GM19455 (cell line): Measurements from ENCODE around the gene UPF1.

ENCODE experiments used
- ATAC-seq: cut with Tn5 transposase; IDR thresholded peaks from one replicate; pipeline ENCODE4 v1.9.1; 2021; ENCODE audit not compliant: unreplicated experiment

Gene UPF1

DNA sequence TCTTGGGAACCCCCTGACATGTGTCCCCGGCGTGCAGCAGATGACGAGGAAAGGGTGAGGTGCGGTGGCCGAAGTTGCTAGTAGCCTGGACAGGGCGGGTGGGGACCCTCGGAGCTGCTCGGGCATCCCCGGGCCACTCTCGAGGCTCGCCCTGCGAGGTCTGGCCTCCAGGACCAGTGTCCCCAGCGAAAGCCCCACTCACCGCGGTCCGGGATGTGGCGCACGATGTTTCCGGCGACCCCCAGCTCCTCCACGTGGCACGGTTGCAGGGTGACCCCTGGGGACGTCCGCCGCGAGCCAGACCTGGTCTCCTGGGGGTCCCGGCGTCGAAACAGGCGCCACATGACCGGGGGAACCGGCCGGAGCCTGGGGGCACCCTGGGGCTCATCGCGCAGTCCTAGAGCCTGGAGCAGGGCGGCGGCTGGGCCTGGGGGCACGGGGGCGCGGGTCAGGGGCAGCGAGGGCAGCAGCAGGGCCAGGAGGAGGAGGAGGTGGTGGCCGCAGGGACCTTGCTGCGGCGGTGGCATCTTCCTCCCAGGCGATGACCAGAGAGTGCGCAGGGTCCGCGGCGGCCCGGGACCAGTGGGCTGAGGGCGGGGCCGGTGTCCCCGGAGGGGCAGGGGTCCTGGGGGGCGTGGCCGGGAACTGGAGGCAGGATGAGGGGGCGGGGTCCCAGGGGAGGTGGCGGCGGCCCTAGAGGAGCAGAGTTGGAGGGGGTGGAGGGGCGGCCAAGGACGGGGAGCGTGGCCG lies 38.2 kb downstream of the UPF1 start:
- ATAC-seq = no peak

DNA sequence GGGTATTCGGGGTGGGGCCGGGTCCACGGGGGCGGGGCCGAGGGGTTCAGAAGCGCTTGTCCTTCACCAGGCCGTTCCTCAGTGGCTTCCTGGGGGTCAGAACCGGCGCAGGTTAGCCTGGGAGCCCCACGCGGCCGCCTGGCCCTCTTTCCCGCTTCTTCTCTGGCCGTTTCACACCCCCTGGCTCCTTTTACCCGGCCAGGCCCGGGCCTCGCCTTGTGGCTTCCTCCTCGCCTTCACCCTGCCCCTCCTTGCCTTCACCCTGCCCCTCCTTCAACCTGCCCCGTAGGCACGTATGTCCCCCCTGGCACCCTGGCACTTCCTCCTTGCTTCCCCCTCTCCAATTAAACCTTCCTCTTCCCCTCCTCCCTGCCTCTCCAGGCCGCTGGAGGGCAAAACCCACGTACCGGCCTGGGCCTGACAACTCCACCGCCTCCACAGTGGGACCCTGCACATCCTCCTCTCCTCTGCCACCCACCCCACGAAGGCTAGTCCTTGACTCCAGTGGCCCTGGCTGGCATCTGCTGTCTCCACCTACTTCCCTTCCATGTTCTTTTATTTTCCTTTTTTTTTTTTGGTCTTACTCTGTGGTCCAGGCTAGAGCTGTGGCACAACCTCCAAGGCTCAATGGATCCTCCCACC lies 38.9 kb downstream of the UPF1 start:
- no peak for ATAC-seq

DNA sequence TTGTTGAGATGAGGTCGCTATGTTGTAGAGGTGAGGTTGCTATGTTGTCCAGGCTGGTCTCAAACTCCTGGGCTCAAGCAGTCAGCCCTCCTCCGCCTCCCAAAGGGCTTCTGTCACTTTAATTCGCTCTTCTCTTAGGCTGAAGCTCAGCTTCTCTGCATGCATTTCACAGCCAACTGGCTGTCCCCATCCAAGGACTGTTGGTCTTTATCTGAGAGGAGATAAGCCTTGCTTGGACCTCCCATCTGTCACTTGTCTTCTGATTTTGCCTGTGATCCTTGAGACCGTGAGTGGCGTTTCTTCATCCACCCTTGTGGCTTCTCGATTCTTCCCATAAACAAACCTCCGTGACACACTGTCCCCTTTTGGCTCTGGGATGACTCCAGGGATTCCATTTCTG lies 39.8 kb downstream of the UPF1 start:
- ATAC-seq = no peak

DNA sequence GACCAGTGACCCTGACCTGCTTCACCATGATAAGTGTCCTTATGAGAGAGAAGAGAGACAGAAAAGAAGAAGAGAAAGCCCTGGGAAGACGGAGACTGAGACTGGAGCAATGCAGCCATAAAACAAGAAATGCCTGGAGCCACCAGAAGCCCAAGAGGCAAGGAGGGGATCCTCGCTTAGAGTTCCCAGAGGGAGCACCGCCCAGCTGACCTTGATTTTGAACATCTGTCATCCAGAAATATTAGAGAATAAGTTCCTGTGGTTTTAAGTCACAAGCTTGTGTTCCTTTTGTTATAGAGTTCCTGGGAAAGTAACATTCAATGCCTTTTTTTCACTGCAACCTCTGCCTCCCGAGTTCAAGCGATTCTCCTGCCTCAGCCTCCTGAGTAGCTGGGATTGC lies 44.0 kb downstream of the UPF1 start:
- no peak for ATAC-seq

DNA sequence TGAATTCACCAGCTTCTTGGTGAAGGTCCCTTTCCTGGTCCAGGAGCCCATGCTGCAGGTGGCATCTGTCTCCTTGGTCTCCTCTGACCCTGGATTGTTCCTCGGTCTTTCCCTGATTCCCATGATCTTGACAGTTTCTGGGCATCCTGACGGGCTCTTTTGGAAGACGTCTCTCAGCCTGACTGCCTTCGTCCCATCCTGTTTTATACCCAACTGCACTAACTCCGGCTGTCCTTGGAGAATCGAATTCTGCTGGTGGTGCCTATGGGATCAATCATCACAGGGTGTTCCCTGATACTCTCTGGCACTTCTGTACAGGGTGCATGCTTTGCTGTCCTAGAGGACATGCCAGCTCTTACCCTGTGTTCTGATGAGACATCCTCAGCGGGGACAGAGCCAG lies 45.1 kb downstream of the UPF1 start:
- no peak for ATAC-seq

DNA sequence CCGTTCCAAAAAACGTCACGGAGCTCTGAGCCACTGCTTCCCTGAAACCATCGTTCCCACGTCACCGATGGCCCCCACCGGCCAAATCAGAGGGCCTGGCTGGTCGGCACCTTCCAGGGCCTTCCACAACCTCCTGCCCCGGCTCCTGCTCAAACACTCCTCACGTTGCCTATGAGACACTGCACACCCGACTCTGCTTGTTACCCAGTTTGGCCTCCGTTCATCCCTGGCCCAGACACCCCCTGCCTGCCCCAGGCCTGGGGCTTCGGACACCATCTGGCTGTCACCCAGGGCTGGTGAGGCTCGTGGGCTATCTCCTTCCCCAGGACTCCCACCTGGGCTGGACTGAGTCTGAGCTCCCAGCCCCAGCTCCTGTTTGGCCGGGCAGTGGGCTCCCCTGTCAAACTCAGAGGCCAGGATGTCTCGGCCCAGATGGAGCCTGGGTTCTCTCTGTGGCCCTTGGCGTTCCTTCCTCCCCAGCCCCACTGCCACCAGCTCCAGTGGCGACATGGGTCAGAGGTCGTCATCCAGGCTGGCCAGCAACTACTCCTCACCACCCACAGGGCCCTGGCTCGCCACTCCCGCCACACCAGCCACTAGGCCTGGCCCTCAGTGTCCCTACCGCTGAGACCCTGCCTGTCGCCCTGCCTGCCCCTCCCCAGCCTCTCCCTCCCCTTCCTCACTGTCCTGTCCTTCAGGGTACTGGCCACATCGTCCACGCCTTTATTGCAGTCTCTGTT lies 46.5 kb downstream of the UPF1 start:
- no peak for ATAC-seq

DNA sequence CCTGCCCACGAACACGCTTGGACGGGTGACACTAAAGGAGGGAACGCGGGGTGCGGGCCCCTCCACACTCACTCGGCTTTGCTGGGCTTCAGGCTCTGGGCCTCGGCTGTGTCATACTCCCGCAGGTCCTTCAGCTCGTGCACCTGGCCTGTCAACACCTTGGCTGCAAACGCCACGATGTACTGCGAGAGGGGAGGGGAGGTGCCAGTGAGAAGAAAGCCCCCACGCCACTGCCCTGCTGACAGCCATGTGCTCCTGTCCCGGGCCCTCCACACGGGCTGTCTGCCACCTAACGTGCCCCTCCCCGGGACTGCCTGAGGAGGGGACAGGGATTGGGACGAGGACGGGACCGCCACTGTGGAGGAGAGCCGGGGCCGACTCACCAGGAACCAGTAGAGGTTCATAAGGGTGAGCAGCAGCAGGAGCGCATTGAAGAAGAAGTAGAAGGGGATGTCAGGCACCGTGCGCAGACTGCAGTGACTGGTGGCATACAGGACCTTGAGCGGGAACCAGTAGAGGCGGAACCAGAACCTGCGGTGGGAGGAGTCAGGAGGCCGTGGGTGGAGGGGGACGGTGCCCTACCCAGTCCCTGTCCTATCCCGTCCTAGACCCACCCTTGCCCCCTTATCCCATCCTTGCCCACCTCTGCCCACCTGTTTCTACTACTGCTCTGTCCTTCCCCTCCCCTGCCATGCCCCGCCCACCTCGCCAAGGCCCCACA lies 47.3 kb downstream of the UPF1 start:
- ATAC-seq = no peak

DNA sequence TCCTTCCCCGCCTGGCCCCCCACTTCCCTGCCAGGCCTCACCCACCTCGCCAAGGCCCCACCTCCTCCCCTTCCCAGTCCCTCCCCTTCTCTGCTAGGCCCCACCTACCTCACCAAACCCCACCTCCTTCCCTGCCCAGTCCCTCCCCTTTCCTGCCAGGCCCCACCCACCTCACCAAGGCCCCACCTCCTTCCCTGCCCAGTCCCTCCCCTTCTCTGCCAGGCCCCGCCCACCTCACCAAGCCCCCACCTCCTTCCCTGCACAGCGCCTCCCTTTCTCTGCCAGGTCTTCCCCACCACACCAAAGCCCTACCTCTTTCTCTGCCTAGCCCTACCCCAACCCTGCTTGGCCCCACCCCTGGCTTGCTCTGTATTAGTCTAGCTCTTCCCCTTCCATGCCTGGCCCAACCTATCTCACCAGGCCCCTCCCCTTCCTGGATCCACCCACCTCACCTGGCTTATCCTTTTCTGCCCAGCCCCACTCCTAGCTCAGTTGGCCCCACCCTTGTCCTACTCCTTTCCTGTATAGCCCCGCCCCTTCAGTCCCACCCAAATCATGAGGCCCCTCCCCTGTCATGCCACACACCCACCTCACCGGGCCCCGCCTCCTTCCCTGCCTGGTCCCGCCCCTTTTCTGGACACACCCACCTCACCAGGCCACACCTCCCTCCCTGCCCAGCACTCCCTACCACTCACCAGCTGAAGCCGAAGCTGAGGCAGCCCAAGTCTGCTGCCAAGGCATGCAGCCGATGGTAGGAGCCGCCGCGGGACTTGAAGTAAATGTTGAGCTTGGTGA lies 48.0 kb downstream of the UPF1 start:
- no peak for ATAC-seq

DNA sequence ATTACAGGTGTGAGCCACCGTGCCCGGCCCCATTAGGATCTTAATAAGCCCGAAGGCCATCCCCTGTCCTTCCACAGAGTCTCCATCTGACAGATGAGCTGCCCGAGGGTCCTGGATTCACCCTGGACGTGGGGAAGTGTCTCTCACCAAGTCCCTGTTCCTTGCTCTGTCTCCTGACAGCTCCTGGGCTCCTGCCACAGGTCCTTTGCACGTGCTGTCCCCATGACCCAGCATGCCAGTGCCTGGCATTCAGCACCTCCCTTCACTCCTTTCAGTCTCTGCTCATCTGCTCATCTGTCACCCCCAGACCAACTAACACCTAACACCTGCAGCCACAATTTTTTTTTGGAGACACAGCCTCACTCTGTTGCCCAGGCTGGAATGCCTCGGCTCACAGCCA lies 49.7 kb downstream of the UPF1 start:
- no peak for ATAC-seq

DNA sequence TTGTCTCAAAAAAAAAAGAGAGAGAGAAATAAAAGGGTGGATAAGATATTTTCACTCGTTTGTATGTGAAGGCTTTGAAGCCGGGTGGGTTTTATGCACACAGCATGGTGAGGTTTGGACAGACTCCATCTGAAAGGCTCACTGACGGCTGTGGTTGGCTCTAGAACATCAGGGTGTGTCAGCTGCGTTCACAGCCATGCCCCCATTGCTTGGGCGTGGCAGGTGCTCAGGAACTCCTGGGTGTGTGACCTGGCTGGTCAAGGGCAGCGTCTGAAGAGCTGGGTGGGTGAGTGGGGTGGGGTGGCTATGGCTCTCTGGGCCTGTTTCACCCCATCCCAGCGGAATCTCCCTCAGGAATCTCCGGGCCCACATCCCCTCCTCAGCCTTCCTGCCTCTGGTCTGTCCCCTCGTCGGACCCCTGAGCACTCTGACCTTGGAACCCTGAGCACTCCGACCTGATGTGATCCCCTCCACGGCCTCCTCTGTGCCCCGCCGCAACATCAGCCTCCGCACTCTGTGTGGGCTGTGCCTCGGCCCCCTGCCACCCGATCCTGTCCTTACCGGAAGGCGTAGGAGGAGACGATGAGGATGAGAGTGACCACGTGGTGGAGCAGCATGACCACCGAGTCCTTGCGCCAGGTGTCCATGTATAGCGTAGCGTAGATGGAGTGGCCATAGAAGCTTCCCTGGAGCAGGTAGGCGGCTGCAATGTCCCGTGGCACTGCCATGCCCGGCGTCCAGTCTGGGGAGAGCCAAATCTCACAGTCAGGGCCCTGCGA lies 52.0 kb downstream of the UPF1 start:
- no peak for ATAC-seq

DNA sequence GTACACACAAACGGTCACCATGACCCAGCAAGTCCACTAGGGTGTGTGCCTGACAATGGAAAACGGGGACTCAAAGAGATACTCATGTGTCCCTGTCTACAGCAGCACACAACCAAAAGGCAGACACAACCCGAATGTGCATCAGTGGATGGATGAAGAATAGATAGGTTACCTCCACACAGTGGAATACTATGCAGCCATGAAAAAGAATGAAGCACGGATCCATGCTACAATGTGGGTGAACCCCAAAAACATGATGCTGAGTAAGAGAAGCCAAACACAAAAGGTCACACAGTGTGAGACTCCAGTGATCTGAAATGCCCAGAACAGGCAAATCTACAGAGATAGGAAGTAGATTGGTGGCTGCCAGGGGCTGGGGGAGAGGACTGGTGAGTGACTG lies 55.2 kb downstream of the UPF1 start:
- ATAC-seq = no peak

DNA sequence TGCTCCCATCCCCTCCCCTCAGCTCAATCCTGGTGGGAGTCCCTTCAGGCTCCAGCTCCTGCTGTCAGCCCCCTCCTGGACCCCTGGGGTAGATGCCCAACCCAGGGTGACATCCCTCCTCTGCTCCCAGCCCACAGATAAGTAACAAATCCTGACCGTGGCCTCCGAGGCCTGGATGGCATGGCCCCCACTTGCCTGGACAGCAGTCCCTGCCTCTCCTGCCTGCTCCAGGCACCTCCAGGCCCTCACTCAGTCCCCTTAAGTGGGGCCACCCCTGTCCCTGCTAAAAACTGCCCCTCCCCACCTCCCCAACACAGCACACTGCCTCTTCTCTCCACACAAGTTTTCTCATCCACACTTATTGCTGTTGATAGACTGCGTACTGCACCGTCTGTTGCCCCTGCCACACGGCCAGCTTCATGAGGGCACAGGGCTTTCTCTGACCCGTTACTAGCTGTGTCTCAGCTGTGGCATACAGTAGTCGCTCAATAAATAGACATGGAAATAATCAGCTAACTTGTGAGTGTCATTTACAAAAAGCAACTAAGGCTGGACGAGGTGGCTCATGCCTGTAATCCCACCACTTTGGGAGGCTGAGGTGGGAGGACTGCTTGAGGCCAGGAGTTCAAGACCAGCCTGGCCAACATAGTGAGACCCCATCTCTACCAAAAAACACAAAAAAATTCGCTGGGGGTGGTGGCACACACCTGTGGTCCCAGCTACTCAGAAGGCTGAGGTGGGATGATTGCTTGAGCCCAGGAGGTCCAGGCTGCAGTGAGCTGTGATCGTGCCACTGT lies 58.4 kb downstream of the UPF1 start:
- ATAC-seq = no peak

DNA sequence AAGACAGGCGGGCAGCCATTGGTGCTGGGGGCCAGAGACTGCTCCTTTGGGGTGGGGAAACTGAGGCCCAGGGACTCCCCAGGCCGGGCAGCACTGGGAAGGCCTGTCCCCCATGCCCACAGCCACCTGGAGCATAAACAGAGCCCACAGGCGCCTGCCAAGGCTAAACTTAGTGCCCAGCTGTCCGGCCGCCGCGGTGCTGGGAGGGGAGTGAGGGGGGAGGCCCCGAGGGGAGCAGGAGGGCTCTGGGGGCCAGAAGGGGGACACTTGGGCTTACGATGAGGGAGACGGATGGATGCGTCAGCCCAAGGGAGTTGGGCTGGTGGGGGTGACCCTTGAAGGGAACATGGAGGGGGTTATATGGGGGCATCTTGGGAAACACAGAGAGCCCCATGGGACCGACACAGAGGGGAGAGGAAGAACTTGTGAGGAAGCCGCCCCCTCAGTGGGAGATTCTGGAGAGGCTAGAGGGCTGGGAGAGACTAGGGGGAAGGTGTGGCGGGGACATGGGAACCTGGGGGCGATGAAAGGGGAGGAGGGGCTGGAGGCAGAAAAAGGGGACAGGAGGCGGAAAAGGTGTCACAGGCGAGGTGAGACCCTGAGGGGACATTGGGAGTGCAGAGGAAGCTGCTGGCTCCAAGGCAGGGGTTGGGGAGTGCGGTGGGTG lies 62.0 kb downstream of the UPF1 start:
- ATAC-seq = no peak

DNA sequence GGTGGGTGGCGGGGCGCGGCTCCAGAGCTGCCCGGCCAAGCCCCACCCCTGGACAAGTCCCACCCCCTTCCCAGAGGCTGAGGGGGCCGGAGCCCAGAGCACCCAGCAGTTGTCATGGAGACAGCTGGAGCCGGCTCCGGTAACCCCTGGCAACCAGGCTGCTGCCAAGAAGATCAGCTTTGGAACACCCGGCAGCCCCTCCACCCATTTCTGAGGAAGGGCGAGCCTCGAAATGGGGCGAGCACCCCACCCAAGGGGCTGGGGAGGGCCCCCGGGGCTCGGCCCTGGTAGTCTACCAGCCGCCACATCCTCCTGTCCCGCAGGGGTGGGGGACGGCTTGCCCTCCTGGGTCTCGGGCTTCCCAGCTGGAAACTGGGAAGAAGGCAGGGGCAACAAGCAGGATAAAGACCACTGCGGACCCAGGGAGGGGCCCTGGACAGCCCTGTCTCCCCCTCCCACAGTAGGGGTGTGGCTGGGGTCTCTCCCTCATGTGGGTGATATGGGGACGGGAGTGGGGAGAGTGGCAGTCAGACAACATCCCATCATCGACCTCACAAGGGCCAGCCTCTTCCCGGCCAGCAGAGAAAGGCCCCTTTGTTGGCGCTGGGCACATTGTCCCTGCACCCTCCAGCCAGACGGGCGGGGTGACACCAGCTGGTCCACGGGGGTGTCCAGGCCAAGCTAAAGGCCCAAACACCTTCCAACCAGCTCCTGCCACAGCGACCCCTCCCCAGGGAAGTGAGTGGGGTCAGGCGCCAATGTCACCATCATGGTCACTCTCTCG lies 62.7 kb downstream of the UPF1 start:
- no peak for ATAC-seq

DNA sequence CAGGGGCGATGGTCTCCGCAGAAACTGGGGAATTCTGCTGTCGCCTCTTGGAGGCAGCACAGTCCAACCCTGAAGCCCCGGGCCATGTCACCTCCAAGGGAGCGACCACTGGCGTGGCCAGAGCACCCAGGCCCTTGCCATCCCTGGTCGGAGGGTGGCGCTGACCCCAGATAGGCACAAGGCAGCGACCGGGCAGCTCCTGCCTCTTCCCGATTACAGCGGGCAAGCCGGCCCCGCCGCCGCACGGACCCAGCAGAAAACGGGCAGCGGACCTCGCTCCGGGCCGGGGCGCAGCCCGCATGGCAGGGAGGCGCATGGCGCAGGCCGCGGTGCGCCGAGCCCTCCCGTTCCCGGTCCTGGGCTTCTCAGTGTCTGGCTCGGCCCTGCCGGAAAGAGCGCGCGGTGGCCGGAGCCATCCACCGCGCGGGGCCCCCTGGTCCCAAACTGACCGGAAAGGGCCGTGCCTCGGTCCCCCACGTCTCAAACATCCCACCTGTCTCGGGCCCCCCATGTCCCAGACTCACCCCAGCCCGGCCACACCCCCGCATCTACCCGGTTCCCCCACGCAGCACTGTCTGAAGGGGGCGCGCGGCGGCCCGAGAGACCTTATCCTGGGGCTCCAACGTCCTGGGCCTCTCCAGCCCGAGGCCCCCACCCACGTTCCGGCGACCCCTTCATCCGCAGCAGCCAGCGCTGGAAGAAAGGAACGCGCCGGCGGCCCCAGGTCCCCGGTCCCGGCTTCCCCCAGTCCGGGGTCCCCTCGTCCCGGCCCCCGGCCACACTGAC lies 63.5 kb downstream of the UPF1 start:
- ATAC-seq = no peak

DNA sequence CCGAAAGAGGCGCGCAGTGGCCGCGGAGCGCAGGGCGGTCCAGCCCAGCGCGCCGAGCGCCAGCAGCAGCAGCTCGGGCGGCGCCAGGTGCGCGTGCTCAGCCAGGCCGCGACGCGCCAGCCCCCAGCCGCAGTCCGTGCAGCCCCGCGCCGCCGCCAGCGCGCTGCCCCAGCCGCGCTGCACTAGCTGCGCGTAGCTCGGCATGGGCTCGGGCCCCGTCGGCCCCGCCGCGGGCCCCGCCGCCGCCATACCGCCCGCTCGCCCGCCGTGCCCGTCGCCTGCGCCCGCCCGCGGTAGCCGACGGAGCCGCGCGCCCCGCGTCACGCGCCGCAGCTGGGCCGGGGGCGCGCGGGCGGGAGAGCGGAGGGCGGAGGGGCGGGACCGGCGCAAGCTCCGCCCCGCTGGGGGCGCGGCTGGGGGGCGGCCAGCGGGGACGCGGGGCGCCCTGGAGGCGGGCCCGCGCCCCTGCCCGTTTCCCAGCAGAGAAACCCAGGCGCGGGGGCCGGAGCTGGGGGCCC lies 64.1 kb downstream of the UPF1 start, which contains the start of gene CERS1:
TSS of gene CERS1 (minus strand) at position 335 of the 518 bp plus-strand sequence. CDS start at position 249, 86 bp downstream.
- no peak for ATAC-seq

DNA sequence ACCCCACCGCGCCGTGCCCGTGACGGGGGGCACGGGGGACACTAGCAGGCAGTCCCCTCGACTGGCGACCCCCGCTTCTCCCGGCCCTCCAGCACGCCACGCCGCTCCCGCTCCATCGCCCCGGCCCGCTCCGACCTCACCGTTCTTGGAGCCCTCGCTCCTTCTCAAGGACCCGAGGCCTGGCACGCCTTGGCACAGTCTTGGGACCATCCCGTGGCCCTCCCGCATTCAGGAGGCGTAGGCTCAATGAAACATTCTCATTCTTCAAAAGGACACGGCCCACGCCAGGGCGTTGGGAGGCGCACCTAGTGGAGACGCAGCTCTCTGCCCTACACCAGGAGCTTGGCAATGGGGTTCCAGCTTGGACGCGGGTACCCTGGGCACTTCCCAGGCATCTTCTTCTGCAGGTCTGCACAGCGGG lies 64.7 kb downstream of the UPF1 start:
- no peak for ATAC-seq
